Fibroblast of lung (primary cell): ENCODE results near the gene DPAGT1.

Experiments
- CTCF ChIP-seq, 2 donors: IDR thresholded peaks in 1 of 2; conservative IDR thresholded peaks in 1 of 2; 1 replicate in 1 of 2; 2 replicates in 1 of 2; pipeline ENCODE4 v1.5.1; 2011 to 2012; ENCODE audit warnings: low read length in 2 of 2, control low read depth in 1 of 2, inconsistent platforms in 1 of 2, low read depth in 1 of 2, mild to moderate bottlenecking in 1 of 2
- EZH2 ChIP-seq: IDR thresholded peaks from 2 replicates; pipeline ENCODE4 v1.5.1; 2012; ENCODE audit warnings: low read length, control low read depth, mild to moderate bottlenecking; ENCODE audit errors: missing control alignments

- no peak for TF ChIP-seq CTCF (conservative IDR thresholded peaks at IDR 0.05 in 1 of 2, IDR thresholded peaks at IDR 0.05 in 1 of 2; ENCODE audit: low read depth in 1 of 2, low read length in 2 of 2)
- TF ChIP-seq EZH2, result no peak
Measured at GRCh38 chr11:119047205-119047604, 54.4 kb downstream of the DPAGT1 start.
